HG03378 (cell line): Measurements from ENCODE around the gene CLASP2.

Experiments
- ATAC-seq: cut with Tn5 transposase; IDR thresholded peaks from one replicate; pipeline ENCODE4 v1.9.1; 2021; ENCODE audit warnings: mild to moderate bottlenecking, moderate library complexity; ENCODE audit not compliant: unreplicated experiment

The CLASP2 gene

DNA sequence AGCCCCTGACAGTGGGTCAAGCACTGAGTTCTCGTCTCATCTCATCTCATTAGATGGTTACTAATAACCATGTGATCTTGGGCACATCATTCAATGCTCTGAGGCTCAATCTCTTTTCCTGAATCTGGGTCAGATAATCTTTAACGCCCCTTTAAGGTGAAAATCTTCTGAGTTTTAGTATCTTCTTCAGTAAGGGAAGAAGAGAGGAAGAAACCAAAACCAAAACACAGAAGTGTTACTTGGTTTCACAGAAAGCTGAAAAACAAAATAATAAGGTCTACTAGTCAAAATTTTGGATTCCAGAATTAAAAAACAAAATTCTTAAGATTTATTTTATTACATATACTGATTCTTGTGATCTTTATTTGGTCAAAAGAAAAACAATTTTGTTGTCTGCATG is 78.2 kb downstream of the CLASP2 start:
- no peak for ATAC-seq

DNA sequence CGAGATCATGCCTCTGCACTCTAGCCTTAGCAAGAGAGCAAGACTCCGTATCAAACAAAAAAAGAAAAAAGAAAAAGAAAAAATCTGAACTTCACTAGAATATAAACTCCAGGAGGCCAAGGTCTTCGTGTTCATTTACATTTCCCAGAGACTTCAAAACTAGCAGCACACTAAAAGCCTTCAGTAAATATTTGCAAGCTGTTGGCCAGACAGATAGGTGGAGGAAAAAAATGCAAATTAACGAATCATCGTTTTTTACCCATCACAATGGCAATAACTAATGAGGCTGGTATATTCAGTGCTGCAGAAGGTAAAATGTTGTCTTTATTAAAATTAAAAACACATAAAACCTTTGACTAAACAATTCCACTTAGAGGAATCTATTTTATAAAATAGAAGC is 80.6 kb downstream of the CLASP2 start:
- no peak for ATAC-seq

DNA sequence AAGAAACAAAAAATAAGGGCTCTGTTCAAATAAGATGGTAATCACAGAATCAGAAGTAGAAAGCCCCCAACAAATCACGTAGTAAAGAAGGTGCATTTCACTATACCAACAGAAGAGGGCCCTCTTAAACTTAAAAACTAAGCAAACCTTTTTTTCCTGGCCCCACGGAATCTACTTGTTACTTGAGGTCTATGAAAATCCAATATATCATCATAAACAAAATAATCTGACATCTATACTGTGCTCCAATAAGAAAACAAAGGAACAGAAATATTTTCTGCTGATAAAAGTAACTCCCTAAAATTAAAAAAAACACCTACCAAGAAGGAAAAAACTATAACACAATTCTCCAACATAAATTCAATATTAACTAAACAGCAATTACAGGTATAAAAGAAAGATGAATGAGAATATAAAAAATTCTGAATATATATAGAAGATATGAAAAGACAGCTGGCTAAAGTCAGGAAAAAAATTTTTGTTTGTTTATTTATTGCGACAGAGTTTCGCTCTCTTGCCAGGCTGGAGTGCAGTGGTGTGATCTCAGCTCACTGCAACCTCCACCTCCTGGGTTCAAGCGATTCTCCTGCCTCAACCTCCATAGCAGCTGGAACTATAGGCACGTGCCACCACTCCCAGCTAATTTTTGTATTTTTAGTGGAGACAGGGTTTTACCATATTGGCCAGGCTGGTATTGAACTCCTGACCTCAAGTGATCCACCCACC is 81.8 kb downstream of the CLASP2 start:
- ATAC-seq: no peak

DNA sequence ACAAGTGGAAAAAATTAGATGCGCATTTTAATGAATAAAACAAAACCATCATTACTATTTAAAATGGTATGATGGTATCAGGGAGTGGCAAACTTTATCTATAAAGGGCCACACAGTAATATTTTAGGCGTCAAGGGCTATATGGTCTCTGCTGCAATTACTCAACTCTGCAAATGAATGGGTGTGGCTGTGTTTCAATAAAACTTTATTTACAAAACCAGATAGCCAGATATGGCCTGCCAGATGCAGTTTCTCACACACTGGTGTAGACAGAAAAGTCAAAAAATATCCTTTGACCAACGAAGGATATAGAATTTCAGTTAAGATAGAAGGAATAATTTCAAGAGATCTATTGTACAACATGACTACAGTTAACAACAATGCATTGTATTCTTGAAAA is 83.8 kb downstream of the CLASP2 start:
- no peak for ATAC-seq

DNA sequence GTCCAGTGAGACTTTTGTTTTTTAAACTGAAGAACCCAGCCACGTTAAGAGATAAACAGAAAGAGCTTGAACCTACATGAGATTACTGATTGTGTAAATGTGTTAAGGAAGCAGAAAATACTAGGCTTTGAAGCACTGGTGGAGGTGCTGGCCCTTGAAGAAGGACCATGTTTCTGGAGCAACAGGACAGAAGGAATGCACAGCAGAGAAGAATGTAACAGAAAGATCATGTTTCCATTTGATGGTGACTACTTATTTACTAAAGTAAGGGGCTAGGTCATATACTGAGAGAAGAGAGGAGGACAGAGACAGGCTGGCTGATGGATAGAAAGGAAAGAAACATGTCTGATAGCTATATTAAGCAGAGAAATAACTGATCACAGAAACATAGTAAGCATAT is 88.8 kb downstream of the CLASP2 start:
- ATAC-seq: no peak

DNA sequence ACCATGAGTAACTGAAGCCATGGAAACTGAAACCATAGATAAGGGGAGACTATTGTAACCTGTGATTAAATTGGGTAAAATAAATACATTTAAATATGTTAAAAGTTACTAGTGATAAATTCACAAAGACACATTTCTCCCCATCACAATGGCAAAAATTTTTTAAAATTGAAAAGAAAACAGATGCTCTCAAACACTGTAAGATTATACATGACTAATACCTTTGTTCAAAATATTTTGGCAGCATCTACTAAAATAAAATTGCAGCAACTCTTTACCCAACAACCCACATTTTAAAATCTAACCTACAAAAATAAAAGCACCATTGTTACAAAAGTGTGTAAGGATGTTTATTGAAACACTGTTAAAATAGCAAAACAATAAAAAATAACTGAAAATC is 93.3 kb downstream of the CLASP2 start:
- ATAC-seq: no peak

DNA sequence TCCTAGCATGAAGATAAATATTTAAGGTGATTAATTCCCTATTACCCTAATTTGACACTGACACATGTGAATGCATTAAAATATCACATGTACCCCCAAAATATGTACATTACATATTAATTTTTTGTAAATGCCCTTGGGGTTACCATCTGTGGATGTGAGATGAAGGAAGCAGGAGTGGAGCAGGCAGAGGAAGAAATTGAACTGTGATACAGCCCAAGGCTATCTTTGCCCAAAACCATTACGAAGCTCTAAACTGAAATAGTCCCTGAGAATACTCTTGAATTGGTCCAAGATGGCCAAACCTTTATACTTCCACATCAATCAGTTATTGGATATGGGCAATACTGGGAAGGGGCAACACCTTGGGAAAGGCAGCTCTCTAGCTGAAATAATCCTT is 105.0 kb downstream of the CLASP2 start:
- ATAC-seq: no peak

DNA sequence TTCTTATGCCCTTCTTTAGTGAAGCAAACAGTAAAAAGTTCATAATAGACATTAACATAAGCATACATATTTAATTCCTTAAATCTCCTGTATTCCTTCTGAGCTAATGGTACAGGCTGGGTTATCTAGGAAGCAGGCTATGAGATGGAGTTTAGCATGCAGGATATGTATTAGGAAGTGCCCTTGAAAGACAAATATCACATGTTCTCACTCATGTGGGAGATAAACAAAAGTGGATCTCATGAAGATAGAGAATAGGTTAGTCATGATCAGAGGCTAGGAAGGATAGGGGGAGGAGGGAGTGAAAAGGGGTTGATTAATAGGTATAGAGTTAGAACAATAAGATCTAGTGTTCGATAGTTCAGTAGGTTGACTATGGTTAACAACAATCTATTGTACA is 105.4 kb downstream of the CLASP2 start:
- ATAC-seq: no peak

DNA sequence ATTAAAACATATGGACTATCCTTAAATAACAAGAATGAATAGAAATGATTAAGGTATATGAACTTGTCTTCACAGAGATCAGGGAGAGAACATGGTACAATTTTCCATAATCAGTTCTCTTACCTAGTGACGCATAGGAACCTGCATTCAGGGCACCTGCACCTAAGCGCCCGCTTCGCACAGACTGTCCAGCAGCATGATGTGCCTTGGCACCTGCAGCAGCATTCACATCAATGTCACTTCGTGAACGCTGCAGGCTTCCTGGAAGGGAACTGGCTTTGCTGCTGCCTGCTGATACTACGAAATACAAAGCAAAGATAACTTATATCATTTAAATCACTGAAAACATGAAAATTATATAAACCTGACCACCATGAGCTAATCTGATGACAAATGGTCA is 115.2 kb downstream of the CLASP2 start:
- no peak for ATAC-seq

DNA sequence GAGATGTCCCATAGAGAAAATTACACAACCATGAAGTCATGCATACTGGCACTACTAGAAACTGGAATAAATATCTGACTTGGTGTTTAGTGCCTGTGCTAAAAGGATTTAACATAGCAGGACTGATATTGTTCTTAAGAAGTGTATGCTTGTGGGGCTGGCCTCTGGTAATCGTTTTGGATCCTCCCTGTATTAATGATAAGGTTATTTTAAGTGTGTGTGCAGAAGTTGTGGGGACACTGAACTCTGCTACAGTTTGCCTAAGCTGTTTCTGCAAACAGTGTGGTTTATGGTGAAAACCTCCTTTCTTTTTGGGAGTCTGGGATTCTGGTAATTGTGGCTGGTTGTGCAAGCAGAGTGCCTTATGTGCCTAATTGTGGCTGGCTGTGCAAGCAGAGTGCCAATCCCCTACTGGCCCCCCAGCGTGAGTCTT is 120.8 kb downstream of the CLASP2 start:
- ATAC-seq: no peak

DNA sequence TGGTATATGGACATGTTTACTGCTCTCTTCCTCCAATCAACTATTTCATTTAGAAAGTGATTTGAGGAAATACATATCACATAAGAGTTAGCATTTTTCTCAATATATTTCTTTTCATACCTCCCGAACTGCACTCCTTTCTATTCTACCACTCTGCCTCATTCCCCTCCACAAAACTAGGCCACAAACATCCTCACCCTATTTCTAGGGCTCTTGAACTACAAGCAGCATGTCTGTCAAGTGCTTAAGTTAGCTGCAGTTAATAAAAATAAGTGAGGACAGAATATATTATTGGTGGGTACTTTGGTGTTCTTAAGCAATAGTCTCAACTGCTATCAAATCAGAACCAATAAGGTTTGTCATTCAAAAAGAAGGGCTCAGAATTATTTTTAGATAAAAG is 125.1 kb downstream of the CLASP2 start:
- no peak for ATAC-seq

DNA sequence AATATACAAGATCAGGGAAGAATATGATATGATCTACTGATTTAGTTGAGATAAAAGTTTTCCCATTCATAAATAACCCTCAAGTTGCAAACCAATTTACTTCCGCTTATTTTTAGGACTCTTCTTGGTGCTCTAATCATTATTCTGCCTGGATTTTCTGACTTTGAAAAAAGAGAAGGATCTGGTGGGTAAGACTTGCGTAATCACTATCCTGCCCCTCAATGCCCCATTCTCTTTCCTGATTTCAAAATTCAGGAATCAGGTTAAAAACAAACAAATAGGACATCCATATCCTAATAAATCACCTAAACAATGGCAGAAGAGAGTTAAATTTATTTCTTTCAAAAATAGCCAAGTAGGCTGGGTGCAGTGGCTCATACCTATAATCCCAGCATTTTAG is 127.5 kb downstream of the CLASP2 start:
- no peak for ATAC-seq

DNA sequence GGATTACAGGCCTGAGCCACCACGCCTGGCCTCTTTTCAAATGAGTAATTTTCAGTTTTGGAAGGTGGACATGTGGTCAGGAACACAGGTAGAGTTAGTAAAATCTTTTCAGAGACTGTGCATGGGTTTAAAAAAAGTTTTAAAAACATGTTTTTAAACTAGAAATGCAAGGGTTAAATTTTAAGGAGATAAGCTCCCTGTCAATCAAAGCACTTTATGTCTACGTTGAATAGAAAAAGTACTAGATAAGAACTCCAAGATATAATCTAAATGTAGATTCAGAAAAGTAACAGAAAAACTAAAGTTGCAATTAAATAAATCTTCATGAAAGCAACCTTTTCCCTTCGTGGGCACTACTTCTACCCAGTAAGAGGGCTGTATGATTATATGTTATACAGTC is 131.7 kb downstream of the CLASP2 start:
- no peak for ATAC-seq

DNA sequence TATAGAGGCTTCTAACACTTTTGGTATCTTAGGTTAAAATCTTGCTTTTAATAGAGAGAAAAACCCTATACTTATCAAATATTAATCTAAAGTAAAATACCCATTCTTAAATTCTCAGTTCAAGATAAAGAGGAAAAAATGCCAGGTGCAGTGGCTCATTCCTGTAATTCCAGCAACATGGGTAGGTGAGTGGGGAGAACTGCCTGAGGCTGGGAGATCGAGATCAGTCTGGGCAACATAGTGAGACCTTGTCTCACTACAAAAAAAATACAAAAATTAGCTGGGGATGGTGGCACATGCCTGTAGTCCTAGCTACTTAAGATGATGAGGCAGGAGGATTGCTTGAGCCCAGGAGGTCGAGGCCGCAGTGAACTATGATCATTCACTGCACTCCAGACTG is 135.8 kb downstream of the CLASP2 start:
- no peak for ATAC-seq

DNA sequence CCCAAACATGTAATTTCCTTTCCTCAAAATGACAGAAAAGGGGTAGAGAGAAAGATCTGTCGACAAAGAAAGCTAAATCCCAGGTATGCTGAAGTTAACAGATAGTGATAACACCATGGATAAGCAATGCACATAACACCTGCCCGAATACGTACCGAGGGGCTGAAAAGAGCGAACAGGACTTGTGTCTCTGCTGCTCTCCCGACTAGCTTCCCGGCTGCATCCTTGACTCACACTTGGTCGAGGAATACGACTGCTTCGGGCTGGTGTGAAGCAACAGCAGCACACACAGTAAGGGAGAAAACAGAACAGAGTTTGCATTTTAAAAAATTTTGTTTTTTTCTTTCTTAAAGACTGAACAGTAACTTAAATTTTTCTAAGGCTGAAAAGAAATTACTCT is 136.4 kb downstream of the CLASP2 start:
- no peak for ATAC-seq

DNA sequence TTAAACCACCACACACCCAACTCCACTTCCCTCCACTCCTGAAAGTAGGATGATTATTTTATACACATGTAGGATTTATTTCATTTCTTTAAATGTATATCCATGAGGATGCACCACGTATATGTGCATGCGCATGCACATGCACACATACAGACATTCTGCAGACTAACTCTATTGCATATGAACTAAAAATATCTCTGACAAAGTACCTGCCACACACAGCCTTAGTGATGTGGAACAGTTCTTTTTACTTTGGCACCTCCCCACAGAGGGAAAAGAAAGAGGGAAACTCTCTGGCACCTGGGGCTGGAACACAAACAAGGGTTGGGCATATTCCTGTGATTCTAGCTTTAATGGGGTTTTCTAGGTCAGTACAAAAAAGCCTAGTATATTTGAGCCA is 138.2 kb downstream of the CLASP2 start:
- no peak for ATAC-seq

DNA sequence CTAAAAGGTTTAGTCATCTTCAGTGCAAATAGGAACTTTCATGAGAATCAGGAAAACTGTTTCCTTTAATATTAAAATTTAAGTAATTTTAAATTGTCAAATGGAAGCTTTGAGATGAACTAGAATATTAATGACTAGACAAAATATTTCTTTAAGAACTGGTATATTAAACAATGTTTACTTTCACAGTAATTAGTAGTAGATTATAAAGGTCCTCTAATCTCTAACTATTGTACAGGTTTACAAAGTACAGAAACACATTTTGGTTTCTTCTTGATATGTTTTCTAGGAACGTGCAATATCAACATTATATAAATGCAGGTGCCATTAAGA is 138.9 kb downstream of the CLASP2 start:
- ATAC-seq: no peak

DNA sequence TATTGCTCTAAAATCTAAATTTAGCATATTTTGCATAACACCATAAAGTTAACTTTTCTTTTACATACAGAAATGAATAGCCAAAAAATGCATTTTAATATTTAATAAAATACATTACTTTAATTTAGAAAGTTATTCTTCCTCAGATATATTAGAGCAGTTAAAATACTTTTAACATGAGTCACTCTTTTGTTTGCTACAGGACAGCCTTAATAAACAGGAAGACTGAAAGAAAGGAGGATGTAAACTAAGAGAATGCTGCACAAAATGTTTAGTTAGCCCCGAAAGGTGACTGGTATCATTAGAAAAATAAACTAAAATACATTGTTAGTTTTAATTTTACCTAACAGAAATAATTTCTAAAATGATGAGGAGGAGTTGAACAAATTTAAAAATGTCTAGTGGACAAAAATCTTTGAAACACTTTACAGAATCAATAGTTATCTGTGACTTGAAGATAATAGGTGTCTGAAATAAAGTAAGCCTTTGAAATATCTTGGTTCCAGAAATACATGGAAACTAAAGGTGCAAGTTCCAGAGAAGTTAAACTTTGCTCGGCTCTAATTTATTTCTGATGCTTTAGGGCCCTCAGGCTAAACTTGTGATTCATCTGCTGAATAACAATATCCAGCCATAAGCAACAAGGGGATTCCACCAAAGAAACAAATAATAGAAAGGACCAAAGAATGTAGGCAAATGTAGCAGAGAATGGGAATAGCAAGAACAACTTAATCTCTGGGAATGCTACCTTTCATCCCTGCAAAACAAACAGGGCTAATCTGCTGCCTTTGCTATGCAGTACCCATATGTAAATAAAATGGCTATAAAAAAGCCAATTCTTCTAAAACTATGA is 139.5 kb downstream of the CLASP2 start:
- ATAC-seq: no peak

DNA sequence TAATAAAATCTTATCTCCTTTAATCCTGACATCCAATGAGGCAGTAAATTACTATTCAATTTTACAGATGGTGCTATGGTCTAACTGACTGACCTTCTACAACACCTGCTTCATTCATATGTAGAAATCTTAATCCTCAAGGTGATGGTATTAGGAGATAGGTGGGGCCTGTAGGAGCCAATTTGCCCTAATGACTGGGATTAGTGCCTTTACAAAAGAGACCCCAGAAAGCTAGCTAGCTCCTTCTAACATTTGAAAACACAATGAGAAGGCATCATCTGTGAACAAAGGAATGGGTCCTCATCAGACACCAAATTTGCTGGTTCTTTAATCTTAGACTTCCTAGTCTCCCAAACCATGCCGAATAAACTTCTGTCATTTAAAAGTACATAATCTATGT is 140.5 kb downstream of the CLASP2 start:
- no peak for ATAC-seq

DNA sequence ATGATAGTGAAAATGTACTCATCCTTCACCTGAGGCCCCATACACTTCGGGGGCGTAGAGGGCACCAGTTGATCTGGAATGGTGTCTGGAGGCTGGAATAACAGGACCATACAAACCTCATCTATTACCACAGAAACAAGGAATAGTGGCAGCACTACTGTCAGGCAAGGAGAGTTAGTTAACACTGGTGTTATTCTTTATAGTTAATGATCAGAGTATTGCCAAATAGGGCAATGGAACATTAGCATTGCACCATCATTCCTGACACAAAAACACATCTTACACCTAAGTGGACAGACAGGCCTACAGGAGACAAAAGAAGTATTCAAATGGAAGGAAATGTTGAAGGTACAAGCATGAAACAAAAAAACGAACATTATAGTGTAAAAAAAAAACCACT is 140.9 kb downstream of the CLASP2 start:
- no peak for ATAC-seq

DNA sequence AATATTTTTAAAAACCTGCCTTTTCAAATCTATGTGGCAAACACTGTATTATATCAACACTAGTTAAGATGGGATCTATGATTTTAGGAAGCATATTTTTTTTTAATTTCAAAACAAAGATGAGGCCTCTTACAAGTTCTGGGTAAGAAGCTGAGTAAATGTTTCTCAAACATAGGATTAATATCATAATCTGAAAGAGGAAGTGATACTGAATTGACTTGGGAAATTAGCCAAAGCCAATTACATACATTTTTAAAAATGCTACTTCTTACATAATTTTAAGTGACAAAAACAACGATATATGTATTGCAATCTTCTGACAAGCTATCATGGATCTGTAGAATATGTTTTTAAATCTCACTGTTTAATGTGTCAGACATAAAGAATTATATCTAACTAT is 142.7 kb downstream of the CLASP2 start:
- no peak for ATAC-seq

DNA sequence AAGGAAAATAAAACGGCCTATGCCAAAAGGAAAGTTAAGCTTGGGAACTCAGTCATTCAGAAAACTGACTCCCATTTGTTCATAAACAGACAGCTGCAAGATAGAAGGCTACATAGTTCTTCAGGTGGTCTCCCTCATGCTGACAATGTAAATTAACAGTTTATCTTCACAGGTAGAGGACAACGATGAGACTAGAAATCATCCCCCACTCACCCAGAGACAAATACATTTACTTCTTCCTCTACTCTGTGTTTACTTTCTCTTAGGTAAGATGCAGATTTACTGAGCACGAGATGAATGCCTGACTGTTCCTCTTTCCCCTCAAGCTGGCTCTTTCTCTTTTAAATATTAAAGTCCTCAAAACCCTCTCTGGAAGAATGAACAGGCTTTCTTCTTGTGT is 160.2 kb downstream of the CLASP2 start:
- ATAC-seq: no peak

DNA sequence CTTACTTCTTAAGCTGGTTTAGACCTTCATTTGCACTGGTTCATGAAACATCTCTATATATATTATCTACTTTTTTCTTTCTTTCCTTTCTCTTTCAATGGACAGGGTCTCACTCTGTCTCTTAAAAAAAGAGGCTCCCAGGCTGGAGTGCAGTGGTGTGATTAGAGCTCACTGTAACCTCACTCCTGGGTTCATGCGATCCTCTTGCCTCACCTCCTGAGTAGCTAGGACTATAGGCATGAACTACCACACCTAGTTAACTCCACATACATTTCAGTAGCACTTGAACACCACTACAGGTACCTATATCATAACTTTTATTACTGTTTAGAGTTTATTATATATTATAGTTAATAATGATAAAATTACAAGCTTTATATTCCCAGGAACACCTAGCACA is 160.8 kb downstream of the CLASP2 start:
- no peak for ATAC-seq
